GM18870 (cell line): ENCODE results near the gene ERI3.

ENCODE experiments used
- ATAC-seq: cut with Tn5 transposase; IDR thresholded peaks from one replicate; pipeline ENCODE4 v1.9.1; 2021; ENCODE audit warnings: moderate library complexity; ENCODE audit not compliant: unreplicated experiment

The ERI3 gene

DNA sequence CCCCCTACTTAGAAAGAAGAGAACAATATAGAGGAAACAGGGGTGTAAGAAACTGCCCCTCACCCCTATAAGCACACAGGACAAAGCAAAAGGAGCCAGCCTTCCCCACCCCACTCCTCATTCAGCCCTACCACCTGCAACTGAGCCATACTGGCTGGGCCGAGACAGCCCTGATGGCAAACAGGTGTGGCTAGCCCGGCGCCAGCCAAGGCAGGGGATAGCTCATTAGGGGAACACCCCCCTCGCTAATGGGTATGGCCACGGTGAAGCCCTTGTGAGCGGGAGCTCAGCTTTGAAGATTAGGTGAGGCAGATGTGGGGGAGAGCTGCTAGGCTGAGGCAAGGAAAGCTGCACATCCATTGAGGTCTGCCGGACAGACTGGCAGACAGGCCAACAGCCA lies 65.5 kb downstream of the ERI3 start:
- no peak for ATAC-seq

DNA sequence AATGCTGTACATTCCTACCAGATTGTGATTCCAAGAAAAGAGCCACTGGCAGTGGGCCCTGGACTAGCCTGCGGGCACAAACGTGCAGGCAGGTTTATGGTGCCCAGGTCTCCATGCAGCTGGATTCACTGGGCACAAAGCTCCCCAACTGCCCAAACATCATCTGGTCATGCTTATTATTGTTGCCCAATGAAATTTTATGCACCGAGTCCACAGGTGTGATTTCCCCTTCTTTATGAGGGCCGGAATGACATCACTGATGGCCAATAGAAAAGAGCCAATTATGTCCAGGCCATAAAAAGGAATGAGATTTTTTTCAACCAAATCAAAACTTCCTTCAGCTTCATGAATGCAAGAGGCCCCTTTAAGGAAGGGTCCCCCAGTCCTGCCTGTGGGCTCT lies 66.2 kb downstream of the ERI3 start:
- no peak for ATAC-seq

- ATAC-seq = no peak
Observed at GRCh38 chr1:44284184-44284583, 70.9 kb downstream of the ERI3 start.

DNA sequence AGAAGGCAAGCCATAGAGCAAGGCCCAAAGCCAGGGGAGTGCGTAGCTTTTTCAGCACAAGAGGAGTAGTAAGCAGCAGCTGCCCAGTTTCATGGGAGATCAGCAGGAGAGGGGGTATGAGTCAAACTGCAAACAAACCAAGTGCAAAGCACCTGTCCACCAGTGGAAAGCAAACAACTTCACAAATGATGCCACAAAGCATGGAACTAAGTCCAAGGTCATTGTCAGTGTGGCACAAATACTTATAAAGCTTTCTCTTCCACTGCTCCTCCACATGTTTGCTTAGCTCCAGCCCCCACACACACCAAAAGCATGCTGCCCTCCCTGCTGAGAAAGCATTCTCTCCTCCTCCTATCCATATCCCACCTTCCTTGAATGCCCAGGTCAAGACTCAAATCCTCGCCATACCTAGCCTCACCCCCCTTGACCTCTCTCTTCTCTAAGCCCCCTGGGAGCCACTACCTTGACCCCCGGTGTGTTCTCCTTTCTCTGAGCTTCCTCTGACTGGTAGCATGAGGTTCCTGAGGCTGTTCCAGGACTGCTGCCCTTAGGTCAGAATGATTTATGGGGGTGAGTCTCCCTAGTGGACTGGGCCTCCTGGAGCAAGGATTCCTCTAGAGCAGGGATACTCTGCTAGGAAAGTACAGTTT lies 71.4 kb downstream of the ERI3 start:
- ATAC-seq = no peak

DNA sequence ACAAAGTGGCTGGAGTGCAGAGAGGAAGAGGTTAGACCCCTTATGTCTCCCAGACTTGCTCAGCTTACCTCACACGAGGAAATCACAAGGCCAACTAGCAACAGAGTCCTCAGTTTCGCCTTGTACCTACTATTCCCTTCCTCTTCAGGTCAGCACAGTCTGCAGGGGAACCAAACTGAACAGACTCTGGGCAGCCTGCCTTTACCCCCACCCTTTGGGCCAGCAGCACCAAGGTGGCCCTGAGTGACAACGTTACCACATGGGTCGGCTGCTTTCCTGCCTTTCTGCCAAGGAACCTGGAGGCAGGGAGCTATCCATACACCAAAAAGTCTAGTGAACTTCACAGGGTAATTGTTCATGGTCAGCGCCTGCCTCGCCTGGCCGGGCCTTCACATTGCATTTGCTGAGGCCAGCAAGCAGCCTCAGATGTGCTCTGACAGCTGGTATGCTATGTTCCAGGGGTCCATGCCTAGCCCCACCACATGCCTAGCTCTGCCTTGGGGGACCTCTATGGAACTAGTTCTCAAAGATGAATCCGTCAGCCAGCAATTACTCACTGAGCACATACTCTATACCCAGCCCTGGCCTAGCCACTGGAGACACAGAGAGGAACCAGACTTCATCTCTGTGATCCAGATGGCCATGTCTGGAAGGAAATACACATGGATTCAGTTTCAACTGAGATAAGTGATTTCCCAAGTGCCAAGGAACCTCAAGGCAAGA lies 72.2 kb downstream of the ERI3 start:
- no peak for ATAC-seq

GRCh38 chr1:44281962-44282703 lies 72.9 kb downstream of the ERI3 start:
- no peak for ATAC-seq

DNA sequence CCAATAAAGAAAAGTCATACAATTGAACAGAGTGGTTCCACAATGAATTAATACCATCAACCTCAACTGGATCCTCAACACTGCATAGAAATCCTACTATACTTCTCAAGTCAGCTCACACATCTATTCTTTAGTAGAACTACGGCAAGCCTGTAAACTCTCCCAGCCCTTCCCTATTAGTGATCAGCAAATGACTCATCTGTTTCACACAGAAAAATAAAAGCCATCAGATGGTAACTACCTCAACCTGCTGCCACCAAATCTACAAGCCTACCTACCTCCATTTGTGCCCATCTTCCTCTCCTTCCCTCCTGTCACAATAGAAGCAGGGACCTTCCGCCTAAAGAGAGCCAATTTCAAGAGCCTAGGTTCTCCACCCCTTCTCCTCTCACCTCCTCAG lies 78.2 kb downstream of the ERI3 start:
- no peak for ATAC-seq

DNA sequence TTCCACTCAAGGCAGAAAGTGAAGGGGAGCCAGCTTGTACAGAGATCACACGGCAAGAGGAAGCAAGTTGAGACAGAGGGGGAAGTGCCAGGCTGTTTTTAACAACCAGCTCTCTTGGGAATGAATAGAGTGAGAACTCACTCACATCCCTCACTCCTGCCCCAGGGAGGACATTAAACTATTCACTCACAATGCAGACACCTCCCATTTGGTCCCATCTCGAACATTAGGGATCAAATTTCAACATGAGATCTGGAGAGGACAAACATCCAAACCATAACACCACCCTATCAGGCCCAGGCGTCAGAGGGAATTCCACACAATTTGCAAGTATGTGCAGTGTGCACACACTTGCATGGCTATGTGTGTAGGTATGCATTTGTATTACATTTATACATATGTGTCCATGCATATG lies 79.1 kb downstream of the ERI3 start:
- ATAC-seq = no peak

DNA sequence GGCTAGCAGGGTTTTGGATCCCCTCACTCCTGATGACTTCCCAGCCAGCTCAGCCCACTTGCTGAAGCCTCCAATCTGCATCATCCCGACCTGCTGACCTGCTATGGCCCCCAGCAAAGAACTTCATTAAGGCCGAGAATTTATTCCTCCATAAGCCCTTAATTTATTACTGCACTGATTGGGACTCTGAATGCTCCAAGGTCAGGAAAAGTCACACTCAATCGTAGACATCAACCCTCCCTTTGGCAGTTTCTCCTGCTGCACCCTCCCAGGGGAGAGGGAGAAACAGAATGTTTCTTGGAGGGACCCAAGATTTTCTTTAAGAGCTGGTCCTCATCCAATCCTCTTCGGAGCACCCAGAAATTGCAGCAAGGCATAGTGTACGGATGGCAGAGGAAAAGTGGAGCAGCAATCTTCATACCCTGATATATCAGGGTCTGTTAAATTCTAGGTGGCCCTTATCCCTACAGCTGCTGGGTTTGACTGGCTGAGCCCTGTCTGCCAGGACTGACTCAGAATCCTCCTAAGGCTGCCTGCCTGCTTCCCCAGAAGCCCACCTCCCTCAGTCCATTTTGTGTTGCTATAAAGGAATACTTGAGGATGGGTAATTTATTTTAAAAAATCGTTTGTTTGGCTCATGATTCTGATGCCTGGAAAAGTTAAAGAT lies 79.6 kb downstream of the ERI3 start:
- ATAC-seq = no peak

DNA sequence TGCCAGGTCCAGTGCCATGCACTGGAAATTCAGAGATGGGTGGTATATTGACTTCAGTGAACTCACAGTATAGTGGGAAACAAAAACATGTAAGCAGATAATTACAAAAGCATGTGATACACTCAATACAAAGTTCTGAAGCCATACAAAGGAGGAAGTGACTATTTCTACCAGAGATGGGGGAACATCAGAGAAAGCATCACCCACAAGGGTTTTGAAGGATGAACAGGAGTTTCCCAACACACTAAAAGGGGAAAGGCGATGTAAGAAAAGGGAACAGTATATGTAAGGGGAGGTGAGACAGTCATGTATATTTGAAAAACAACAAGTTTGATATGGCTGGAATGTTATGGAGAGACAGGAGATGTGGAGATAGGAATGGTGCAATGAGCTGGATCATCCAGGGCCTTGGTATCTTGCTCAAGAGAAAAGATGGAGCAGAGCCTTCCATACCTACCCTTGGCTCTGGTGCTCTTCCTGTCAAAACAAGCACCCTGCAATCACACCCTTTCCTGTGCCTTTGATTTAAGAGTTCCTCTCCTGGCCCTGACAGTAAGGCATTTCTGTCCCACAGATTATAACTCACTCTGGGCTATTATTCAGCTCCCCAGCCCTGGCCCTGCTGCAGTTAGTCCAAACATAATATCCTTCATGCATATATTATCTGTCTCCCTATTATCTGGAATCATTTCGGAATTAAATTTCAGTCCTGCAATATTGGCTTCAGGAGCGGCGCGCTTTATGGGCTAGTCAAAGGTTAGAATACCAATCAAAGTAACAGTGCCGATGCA lies 81.3 kb downstream of the ERI3 start:
- no peak for ATAC-seq

DNA sequence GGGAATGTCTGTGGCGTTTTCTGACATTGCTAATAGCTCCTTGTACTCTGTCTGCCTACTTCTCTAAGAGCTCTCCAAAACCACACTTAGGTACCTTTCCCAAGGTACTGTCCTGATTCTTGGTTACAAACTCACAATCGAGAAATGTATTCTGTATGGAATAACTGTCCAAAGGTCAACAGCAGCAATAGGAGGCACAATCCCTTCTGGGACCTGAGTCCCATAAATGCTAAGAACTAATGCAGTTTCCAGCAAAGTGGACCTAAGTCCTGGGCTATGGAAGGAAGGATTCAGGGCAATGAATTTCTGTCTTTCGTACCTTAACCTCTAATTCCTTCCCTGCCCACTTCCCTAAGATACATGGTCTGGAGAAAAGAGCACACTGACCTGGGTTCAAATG lies 82.1 kb downstream of the ERI3 start:
- ATAC-seq = no peak

- ATAC-seq = no peak
Observed at GRCh38 chr1:44271646-44272045, 83.4 kb downstream of the ERI3 start.

GRCh38 chr1:44270686-44271628 lies 84.1 kb downstream of the ERI3 start:
- ATAC-seq = no peak

- ATAC-seq = no peak
Observed at GRCh38 chr1:44268054-44268453, 87.0 kb downstream of the ERI3 start.

DNA sequence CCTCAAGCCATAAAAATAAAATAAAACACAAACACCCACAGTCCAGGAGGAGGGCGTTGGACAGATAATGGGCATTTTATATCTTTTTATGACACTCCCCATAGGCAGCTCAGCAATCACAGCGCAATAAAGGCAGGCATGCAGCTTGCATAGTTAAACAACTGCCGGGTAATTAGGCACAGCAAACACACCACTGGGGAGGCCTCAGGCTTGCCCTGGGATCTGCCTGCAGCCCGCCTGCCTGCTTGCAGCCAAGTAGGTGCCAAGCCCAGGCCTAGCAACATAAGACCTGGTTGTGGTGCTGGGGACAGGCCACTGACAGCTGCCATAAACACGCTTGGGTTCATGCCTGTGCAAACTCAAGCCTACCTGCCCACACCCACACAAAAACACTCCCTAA lies 87.6 kb downstream of the ERI3 start:
- ATAC-seq = no peak

GRCh38 chr1:44266400-44267344 lies 88.4 kb downstream of the ERI3 start:
- no peak for ATAC-seq

DNA sequence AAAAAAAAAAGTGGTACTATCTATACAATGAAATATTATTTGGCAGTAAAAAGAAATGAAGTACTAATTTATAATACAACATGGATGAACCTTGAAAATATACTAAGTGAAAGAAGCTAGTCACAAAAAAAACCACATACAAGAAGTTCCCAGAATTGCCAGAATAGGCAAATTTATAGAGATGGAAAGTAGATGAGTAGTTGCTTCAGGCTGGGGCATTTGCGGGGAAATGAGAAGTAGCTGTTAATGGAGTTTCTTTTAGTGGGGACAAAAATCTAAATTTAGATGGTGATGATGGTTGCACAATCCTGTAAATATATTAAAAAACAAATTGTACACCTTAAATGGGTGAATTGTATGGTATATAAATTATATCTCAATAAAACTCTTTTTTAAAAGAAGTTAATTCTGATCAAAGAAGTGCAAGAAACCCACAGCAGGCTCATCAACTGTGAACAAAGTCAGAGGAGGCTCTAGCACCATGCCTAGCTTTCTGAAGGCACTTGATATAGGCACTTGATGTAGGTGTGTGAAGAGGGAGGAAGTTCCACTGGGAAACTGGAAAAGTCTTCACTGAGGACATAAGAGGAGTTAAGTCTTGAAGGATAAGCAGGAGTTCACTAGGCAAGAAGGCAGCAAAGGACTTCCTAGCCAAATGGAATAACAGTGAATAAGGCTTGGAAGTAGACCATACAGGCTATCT lies 89.2 kb downstream of the ERI3 start:
- no peak for ATAC-seq

DNA sequence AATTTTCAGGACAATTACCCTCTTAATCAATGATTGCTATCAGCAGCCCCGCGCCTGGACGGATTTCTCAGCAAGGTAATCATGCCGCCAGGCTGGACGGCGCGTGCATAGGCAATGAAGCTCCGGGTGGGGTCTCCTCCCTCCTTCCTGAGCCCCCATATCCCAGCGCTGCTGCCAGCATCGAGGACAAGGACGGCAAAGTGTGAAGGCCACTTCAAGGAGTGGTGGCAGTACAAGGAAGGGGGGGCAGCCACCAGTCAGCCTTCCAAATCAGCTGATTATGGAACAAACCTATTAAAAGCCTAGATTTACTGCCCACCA lies 90.6 kb downstream of the ERI3 start:
- no peak for ATAC-seq
